H1 (cell line): Measurements from ENCODE around the gene HOXB3. TPM values are rescaled to one million over a fixed set of nuclear protein-coding genes. Genes with fewer than 3 reads are reported as not detected.

ENCODE experiments used
- KDM4A ChIP-seq: IDR thresholded peaks from one replicate; pipeline ENCODE4 v1.7.1; 2012; ENCODE audit warnings: low read depth, mild to moderate bottlenecking, moderate library complexity, low read length, inconsistent platforms; ENCODE audit not compliant: severe bottlenecking
- SUZ12 ChIP-seq: fragments of 200-600 bp; sonication (generic); IDR thresholded peaks from 2 replicates; pipeline ENCODE4 v1.6.1; 2012; ENCODE audit warnings: mild to moderate bottlenecking, inconsistent platforms, low read length, moderate library complexity, mixed read lengths
- polyA plus RNA-seq, 7 experiments: library from polyadenylated mRNA; depleted of rRNA in 3 of 7; stranded (reverse) in 5 of 7; unstranded in 2 of 7; fragments of >200 nt in 5 of 7; fragments of 200-250 nt in 2 of 7; gene quantifications; 1 replicate in 5 of 7; 2 replicates in 1 of 7; 4 replicates in 1 of 7; pipeline versions ENCODE4 v1.2.1 to v1.2.3, GENCODE V29; 2011 to 2013; ENCODE audit warnings: missing spikeins in 2 of 7, mixed read lengths in 2 of 7
- total RNA-seq: library from RNA; stranded (reverse); fragmentation: NEBNext Ultra II Directional; extraction: Animal tissue kit (Norgen Biotek cat#: 25700); gene quantifications from 2 replicates; pipeline ENCODE4 v1.2.1, GENCODE V29; 2021
- TF ChIP-seq, protein P1 (sequence below): IDR thresholded peaks from 2 replicates; pipeline ENCODE4 v1.6.1; 2012; ENCODE audit warnings: low read length, inconsistent platforms

Gene HOXB3
- total and polyA plus RNA-seq, 2 of the 8 experiments (the other 6 are each of a cell fraction or from before 2014, with no cell fraction given) = not detected

DNA sequence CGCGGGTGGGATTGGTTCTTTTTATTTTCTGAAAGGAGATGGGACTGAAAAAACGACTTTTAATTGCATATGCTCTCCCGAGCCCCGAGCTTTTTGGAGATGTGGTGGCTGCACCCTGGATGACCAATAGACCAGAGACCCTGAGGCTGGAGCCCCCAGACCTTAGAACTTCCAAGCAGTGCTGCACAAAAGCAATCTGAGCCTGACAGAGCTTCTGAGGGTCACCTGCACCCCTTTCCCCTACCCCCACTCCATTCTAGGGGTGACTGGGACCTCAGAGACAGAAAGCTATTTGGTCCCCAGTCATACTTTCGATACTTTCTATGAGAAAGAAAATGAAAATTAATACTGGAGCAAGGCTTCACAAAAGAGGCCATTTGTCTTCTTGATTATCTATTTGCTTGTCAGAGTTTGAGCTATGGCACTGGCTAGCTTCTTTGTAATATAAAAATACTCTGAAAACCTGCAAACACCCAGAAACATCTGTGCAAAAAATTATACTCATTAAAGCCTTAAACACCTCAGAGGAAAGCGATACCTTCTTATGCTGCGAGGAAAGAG, 15.5 kb downstream of the HOXB3 start (continued):
- TF ChIP-seq KDM4A = no peak
- TF ChIP-seq, protein P1, sequence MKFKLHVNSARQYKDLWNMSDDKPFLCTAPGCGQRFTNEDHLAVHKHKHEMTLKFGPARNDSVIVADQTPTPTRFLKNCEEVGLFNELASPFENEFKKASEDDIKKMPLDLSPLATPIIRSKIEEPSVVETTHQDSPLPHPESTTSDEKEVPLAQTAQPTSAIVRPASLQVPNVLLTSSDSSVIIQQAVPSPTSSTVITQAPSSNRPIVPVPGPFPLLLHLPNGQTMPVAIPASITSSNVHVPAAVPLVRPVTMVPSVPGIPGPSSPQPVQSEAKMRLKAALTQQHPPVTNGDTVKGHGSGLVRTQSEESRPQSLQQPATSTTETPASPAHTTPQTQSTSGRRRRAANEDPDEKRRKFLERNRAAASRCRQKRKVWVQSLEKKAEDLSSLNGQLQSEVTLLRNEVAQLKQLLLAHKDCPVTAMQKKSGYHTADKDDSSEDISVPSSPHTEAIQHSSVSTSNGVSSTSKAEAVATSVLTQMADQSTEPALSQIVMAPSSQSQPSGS = no peak
- TF ChIP-seq SUZ12 = peak; percentile 70
